Measurements from ENCODE around the gene MSMO1. TPM values are rescaled to one million over a fixed set of nuclear protein-coding genes. Genes with fewer than 3 reads are reported as not detected.

Gene MSMO1
- total RNA-seq, 2 donors from 2014 or later = 106 to 109 TPM

GRCh38 chr4:165351359-165352130 is 24.1 kb downstream of the MSMO1 start:
- H3K4me3 Mint-ChIP-seq = no peak overlapping the region
- no peak overlapping the region for H3K4me3 ChIP-seq (ENCODE audit: low read length)
- H3K9me3 ChIP-seq (ENCODE audit: control insufficient read depth, low read length) = peaks cover 10% of the 10 kb centered on the region
- 88 to 100% methylated on average over 4 to 5 of the region's 5 CpGs for WGBS, 2 experiments (ENCODE audit: insufficient coverage in 1 of 2, insufficient read length in 1 of 2)
- TF ChIP-seq, protein P1, sequence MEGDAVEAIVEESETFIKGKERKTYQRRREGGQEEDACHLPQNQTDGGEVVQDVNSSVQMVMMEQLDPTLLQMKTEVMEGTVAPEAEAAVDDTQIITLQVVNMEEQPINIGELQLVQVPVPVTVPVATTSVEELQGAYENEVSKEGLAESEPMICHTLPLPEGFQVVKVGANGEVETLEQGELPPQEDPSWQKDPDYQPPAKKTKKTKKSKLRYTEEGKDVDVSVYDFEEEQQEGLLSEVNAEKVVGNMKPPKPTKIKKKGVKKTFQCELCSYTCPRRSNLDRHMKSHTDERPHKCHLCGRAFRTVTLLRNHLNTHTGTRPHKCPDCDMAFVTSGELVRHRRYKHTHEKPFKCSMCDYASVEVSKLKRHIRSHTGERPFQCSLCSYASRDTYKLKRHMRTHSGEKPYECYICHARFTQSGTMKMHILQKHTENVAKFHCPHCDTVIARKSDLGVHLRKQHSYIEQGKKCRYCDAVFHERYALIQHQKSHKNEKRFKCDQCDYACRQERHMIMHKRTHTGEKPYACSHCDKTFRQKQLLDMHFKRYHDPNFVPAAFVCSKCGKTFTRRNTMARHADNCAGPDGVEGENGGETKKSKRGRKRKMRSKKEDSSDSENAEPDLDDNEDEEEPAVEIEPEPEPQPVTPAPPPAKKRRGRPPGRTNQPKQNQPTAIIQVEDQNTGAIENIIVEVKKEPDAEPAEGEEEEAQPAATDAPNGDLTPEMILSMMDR (conservative IDR thresholded peaks at IDR 0.05) = peak; percentile 57
- no peaks in the 10 kb centered on the region for H3K27me3 ChIP-seq (ENCODE audit: control insufficient read depth, insufficient read depth, low read length, poor library complexity, severe bottlenecking)
- H3K4me1 ChIP-seq (ENCODE audit: control insufficient read depth, insufficient read depth, low read length) = no peaks in the 10 kb centered on the region
- no peaks in the 10 kb centered on the region for H3K36me3 Mint-ChIP-seq (ENCODE audit: low read depth)
- no peak overlapping the region for H3K9ac ChIP-seq (ENCODE audit: extremely low read depth, low read length, poor library complexity, severe bottlenecking)
- no peak overlapping the region for H3K27ac ChIP-seq (ENCODE audit: low read depth, low read length)
- no peaks in the 10 kb centered on the region for H3K36me3 ChIP-seq (ENCODE audit: control insufficient read depth, insufficient read depth, low read length)
- H3K27ac Mint-ChIP-seq = no peak overlapping the region
- DNase-seq = peak; percentile 75
- peaks cover 13% of the 10 kb centered on the region for H3K9me3 Mint-ChIP-seq
- H3K4me1 Mint-ChIP-seq = peaks cover 4% of the 10 kb centered on the region
- no peaks in the 10 kb centered on the region for H3K27me3 Mint-ChIP-seq (ENCODE audit: insufficient read depth)

GRCh38 chr4:165355900-165356300 is 28.4 kb downstream of the MSMO1 start:
- Mint-ChIP-seq H3K9me3 (peaks cover 13% of the 10 kb centered on the region), H3K4me3 (no peak overlapping the region), H3K27ac (no peak overlapping the region), H3K36me3 (ENCODE audit: low read depth) (no peaks in the 10 kb centered on the region), H3K4me1 (peaks cover 13% of the 10 kb centered on the region), H3K27me3 (ENCODE audit: insufficient read depth) (no peaks in the 10 kb centered on the region)
- no peak overlapping the region for H3K27ac ChIP-seq (ENCODE audit: low read depth, low read length)
- no peak overlapping the region for H3K9ac ChIP-seq (ENCODE audit: extremely low read depth, low read length, poor library complexity, severe bottlenecking)
- H3K36me3 ChIP-seq (ENCODE audit: control insufficient read depth, insufficient read depth, low read length) = no peaks in the 10 kb centered on the region
- TF ChIP-seq, protein P1 (conservative IDR thresholded peaks at IDR 0.05) = peak; percentile 83
- H3K4me1 ChIP-seq (ENCODE audit: control insufficient read depth, insufficient read depth, low read length) = no peaks in the 10 kb centered on the region
- H3K9me3 ChIP-seq (ENCODE audit: control insufficient read depth, low read length) = peaks cover 9% of the 10 kb centered on the region
- no peaks in the 10 kb centered on the region for H3K27me3 ChIP-seq (ENCODE audit: control insufficient read depth, insufficient read depth, low read length, poor library complexity, severe bottlenecking)
- peak; percentile 85 for DNase-seq
- WGBS, 2 experiments (ENCODE audit: insufficient coverage in 1 of 2, insufficient read length in 1 of 2) = 10 to 28% methylated on average over 1 to 2 of the region's 2 CpGs
- no peak overlapping the region for H3K4me3 ChIP-seq (ENCODE audit: low read length)

- Histone ChIP-seq H3K4me1 (ENCODE audit: control insufficient read depth, insufficient read depth, low read length) (no peaks in the 10 kb centered on the region), H3K9ac (ENCODE audit: extremely low read depth, low read length, poor library complexity, severe bottlenecking) (no peak overlapping the region), H3K36me3 (ENCODE audit: control insufficient read depth, insufficient read depth, low read length) (no peaks in the 10 kb centered on the region), H3K27me3 (ENCODE audit: control insufficient read depth, insufficient read depth, low read length, poor library complexity, severe bottlenecking) (no peaks in the 10 kb centered on the region), H3K27ac (ENCODE audit: low read depth, low read length) (no peak overlapping the region), H3K4me3 (ENCODE audit: low read length) (no peak overlapping the region), H3K9me3 (ENCODE audit: control insufficient read depth, low read length) (no peaks in the 10 kb centered on the region)
- Mint-ChIP-seq H3K4me3 (no peak overlapping the region), H3K27me3 (ENCODE audit: insufficient read depth) (no peaks in the 10 kb centered on the region), H3K27ac (no peak overlapping the region), H3K9me3 (no peaks in the 10 kb centered on the region), H3K36me3 (ENCODE audit: low read depth) (no peaks in the 10 kb centered on the region), H3K4me1 (peaks cover 16% of the 10 kb centered on the region)
- 91% methylated on average over 2 of the region's 2 CpGs; no CpG with 5 or more reads in 1 of the 2 experiments for WGBS, 2 experiments (ENCODE audit: insufficient coverage in 1 of 2, insufficient read length in 1 of 2)
- TF ChIP-seq, protein P1 (conservative IDR thresholded peaks at IDR 0.05) = no peak
- DNase-seq = no peak
Observed at GRCh38 chr4:165359506-165359905, 32.0 kb downstream of the MSMO1 start.
